SK-N-SH treated with all-trans-retinoic acid at 6 μM for 48 hours (cell line): ENCODE data around the gene OR2D3.

Experiments used
- ARNTL ChIP-seq: fragments of 450-650 bp; formaldehyde crosslinking; IDR thresholded peaks from 2 replicates; pipeline ENCODE4 v1.5.0; 2020; ENCODE audit warnings: low read depth, mild to moderate bottlenecking, moderate library complexity, borderline replicate concordance
- BACH2 ChIP-seq: fragments of 250-450 bp; sonication (Bioruptor Pico); IDR thresholded peaks from 2 replicates; pipeline ENCODE4 v1.9.0; 2021; ENCODE audit warnings: mild to moderate bottlenecking, borderline replicate concordance
- PPARA ChIP-seq: fragments of 250-450 bp; sonication (Bioruptor Pico); IDR thresholded peaks from 2 replicates; pipeline ENCODE4 v1.5.0; 2020; ENCODE audit warnings: mild to moderate bottlenecking, borderline replicate concordance
- RARB ChIP-seq: fragments of 250-450 bp; sonication (Bioruptor Pico); IDR thresholded peaks from 2 replicates; pipeline ENCODE4 v1.8.0; 2021; ENCODE audit warnings: mild to moderate bottlenecking, moderate library complexity
- SNAI2 ChIP-seq: fragments of 250-450 bp; sonication (Bioruptor Pico); IDR thresholded peaks from 2 replicates; pipeline ENCODE4 v1.5.0; 2020; ENCODE audit warnings: mild to moderate bottlenecking, moderate library complexity
- ZC3H10 ChIP-seq: fragments of 250-450 bp; sonication (Bioruptor Pico); IDR thresholded peaks from 2 replicates; pipeline ENCODE4 v1.5.1; 2021; ENCODE audit warnings: mild to moderate bottlenecking, moderate library complexity
- ZFP30 ChIP-seq: fragments of 450-650 bp; formaldehyde crosslinking; IDR thresholded peaks from 2 replicates; pipeline ENCODE4 v1.5.0; 2022; ENCODE audit warnings: mild to moderate bottlenecking, moderate library complexity
- ZNF8 ChIP-seq: fragments of 450-650 bp; formaldehyde crosslinking; IDR thresholded peaks from 2 replicates; pipeline ENCODE4 v1.5.0; 2020; ENCODE audit warnings: mild to moderate bottlenecking, moderate library complexity
- TF ChIP-seq, protein P1 (sequence below): fragments of 250-450 bp; sonication (Bioruptor Pico); IDR thresholded peaks from 2 replicates; pipeline ENCODE4 v1.8.0; 2020; ENCODE audit warnings: mild to moderate bottlenecking, moderate library complexity, borderline replicate concordance
- TF ChIP-seq, protein P2 (sequence below): fragments of 250-450 bp; sonication (Bioruptor Pico); IDR thresholded peaks from 2 replicates; pipeline ENCODE4 v1.5.1; 2020; ENCODE audit warnings: low read depth, mild to moderate bottlenecking, moderate library complexity
- TF ChIP-seq, protein P3 (sequence below): fragments of 250-450 bp; sonication (Bioruptor Pico); IDR thresholded peaks from 2 replicates; pipeline ENCODE4 v1.5.0; 2020; ENCODE audit warnings: mild to moderate bottlenecking, moderate library complexity

DNA sequence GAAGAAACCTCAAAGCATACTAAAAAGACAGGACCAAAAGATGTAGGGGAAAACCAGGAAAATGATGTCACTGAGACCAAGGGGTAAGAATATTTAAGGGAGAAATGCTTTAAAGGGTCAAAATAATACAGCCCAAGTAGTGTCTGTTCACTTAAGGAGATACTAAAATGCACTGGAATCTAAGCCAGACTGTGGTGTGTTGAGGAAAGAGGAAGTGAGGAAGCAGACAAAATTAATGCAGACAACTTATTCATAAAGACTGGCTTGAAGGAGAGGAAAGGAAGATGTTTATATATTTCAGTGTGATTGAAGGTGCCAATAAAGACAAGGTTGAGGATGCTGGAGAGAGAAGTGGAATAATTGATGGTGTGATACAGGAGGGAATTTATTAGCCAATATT is 21.2 kb downstream of the OR2D3 start:
- TF ChIP-seq ZFP30 (CRISPR knock-in tag) (no peak), ZNF8 (no peak), PPARA (CRISPR knock-in tag) (no peak), BACH2 (no peak), RARB (CRISPR knock-in tag) (no peak), ARNTL (no peak), SNAI2 (CRISPR knock-in tag) (no peak), ZC3H10 (CRISPR knock-in tag) (no peak)
- TF ChIP-seq, protein P1, sequence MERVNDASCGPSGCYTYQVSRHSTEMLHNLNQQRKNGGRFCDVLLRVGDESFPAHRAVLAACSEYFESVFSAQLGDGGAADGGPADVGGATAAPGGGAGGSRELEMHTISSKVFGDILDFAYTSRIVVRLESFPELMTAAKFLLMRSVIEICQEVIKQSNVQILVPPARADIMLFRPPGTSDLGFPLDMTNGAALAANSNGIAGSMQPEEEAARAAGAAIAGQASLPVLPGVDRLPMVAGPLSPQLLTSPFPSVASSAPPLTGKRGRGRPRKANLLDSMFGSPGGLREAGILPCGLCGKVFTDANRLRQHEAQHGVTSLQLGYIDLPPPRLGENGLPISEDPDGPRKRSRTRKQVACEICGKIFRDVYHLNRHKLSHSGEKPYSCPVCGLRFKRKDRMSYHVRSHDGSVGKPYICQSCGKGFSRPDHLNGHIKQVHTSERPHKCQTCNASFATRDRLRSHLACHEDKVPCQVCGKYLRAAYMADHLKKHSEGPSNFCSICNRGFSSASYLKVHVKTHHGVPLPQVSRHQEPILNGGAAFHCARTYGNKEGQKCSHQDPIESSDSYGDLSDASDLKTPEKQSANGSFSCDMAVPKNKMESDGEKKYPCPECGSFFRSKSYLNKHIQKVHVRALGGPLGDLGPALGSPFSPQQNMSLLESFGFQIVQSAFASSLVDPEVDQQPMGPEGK (CRISPR knock-in tag): no peak
- TF ChIP-seq, protein P2, sequence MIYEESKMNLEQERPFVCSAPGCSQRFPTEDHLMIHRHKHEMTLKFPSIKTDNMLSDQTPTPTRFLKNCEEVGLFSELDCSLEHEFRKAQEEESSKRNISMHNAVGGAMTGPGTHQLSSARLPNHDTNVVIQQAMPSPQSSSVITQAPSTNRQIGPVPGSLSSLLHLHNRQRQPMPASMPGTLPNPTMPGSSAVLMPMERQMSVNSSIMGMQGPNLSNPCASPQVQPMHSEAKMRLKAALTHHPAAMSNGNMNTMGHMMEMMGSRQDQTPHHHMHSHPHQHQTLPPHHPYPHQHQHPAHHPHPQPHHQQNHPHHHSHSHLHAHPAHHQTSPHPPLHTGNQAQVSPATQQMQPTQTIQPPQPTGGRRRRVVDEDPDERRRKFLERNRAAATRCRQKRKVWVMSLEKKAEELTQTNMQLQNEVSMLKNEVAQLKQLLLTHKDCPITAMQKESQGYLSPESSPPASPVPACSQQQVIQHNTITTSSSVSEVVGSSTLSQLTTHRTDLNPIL: no peak
- TF ChIP-seq, protein P3, sequence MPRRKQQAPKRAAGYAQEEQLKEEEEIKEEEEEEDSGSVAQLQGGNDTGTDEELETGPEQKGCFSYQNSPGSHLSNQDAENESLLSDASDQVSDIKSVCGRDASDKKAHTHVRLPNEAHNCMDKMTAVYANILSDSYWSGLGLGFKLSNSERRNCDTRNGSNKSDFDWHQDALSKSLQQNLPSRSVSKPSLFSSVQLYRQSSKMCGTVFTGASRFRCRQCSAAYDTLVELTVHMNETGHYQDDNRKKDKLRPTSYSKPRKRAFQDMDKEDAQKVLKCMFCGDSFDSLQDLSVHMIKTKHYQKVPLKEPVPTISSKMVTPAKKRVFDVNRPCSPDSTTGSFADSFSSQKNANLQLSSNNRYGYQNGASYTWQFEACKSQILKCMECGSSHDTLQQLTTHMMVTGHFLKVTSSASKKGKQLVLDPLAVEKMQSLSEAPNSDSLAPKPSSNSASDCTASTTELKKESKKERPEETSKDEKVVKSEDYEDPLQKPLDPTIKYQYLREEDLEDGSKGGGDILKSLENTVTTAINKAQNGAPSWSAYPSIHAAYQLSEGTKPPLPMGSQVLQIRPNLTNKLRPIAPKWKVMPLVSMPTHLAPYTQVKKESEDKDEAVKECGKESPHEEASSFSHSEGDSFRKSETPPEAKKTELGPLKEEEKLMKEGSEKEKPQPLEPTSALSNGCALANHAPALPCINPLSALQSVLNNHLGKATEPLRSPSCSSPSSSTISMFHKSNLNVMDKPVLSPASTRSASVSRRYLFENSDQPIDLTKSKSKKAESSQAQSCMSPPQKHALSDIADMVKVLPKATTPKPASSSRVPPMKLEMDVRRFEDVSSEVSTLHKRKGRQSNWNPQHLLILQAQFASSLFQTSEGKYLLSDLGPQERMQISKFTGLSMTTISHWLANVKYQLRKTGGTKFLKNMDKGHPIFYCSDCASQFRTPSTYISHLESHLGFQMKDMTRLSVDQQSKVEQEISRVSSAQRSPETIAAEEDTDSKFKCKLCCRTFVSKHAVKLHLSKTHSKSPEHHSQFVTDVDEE (CRISPR knock-in tag): no peak
